GM12892 (cell line): ENCODE data around the gene GSG1L.

ENCODE experiments used
- DNase-seq: peaks from one replicate; pipeline ENCODE4 v3.0.0; 2011; ENCODE audit not compliant: insufficient read length
- FAIRE-seq: peaks from 2 replicates; lab custom pipeline; 2011; peaks lifted over from hg19 to GRCh38; lab: Jason Lieb, UNC
- POLR2A ChIP-seq: IDR thresholded peaks from 2 replicates; pipeline ENCODE4 v1.6.1; 2011; ENCODE audit warnings: low read depth, low read length, control low read depth
- POLR2AphosphoS5 ChIP-seq: IDR thresholded peaks from 2 replicates; pipeline ENCODE4 v1.6.1; 2011; ENCODE audit warnings: low read depth, low read length, control low read depth
- TAF1 ChIP-seq: IDR thresholded peaks from 2 replicates; pipeline ENCODE4 v1.6.1; 2011; ENCODE audit warnings: low read depth, mild to moderate bottlenecking, control low read depth, low read length, borderline replicate concordance

Gene GSG1L

GRCh38 chr16:28069971-28070794 is 6.7 kb upstream of the GSG1L start:
- FAIRE-seq = no peak
- no peak for DNase-seq
- TF ChIP-seq POLR2AphosphoS5 (no peak), TAF1 (no peak)

DNA sequence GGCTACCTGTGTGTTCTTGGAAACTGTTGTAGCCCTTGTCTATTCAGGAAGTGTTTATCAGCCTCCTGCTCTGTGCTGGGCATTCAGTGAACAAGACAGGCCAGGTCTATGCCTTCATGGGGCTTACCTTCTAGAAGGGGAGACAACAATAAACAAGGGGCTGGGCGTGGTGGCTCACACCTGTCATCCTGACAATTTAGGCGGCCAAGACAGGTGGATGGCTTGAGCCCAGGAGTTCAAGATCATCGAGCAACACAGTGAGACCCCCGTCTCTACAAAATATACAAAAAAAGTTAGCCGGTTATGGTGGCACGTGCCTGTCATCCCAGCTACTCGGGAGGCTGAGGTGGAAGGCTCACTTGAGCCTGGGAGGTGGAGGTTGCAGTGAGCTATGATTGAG is 5.5 kb upstream of the GSG1L start:
- FAIRE-seq (no peak), DNase-seq (no peak)
- TF ChIP-seq POLR2AphosphoS5 (no peak), TAF1 (no peak), POLR2A (no peak)

DNA sequence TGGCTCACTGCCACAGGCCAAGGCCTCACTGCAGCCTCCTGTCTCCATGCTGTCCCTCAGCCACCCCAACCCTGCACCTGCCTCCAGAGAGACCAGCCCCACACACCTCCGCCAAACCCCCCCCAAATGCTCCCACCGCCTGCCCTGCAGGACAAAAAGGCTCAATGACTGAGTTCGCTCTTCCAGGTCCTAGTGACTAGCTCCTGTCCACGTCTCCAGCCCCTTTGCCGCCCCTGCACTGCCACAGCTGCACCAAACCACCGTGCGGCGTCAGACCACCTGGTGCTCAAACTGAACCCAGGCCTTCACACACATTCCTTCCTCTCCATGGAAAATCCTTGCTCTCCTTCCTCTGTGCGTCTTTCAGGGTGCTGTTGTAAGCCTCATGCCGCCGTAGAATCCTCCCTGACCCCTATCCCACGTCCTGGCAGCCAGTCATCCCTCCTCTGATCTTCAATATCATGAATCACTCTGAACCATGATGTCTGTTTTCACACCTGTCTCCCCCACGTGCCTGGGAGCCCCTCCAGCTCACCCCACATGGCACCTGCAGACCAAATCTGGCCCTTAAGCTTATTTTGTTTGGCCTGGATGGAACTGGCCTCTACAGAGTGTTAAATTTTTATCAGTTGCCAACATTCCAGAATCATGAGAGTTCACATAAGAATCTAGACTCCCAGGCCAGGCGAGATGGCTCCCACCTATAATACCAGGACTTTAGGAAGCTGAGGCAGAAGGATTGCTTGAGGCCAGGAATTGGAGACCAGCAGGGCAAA is 4.3 kb upstream of the GSG1L start:
- TF ChIP-seq TAF1 (no peak), POLR2A (no peak), POLR2AphosphoS5 (no peak)
- no peak for DNase-seq
- no peak for FAIRE-seq

- FAIRE-seq = no peak
- TF ChIP-seq POLR2AphosphoS5 = no peak
- TF ChIP-seq TAF1 = no peak
- no peak for TF ChIP-seq POLR2A
Observed at GRCh38 chr16:28064706-28065249, 1.3 kb upstream of the GSG1L start.

DNA sequence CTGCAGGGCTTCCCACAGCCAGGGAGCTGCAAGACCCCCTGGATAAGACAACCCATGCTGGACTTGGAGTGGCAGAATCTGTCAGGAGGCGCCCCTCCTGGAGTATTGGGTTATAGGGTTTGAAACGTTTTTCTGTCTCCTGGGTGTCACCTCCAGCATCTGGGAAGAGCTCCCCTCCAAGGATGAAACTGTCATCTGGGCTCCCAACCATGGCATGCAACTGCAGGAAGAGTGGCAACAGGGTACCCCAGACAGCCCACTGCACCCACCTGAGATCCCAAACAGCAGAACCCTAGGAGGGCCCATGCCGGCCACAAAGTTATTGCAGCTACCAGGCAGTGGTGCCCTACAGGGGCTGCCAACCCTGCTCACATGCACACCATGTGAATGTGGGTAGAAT is 636 bp upstream of the GSG1L start:
- TF ChIP-seq POLR2A (no peak), POLR2AphosphoS5 (no peak), TAF1 (no peak)
- FAIRE-seq (no peak), DNase-seq (no peak)

More at GRCh38 chr16:28064706-28065249, 1.3 kb upstream of the GSG1L start:
- no peak for DNase-seq

- TF ChIP-seq TAF1 = no peak
- TF ChIP-seq POLR2AphosphoS5 = no peak
- TF ChIP-seq POLR2A = no peak
- FAIRE-seq (no peak), DNase-seq (no peak)
Observed at GRCh38 chr16:28062847-28063521, 530 bp downstream of the GSG1L start.

- FAIRE-seq = no peak
Observed at GRCh38 chr16:28062261-28062846, 1.2 kb downstream of the GSG1L start.

DNA sequence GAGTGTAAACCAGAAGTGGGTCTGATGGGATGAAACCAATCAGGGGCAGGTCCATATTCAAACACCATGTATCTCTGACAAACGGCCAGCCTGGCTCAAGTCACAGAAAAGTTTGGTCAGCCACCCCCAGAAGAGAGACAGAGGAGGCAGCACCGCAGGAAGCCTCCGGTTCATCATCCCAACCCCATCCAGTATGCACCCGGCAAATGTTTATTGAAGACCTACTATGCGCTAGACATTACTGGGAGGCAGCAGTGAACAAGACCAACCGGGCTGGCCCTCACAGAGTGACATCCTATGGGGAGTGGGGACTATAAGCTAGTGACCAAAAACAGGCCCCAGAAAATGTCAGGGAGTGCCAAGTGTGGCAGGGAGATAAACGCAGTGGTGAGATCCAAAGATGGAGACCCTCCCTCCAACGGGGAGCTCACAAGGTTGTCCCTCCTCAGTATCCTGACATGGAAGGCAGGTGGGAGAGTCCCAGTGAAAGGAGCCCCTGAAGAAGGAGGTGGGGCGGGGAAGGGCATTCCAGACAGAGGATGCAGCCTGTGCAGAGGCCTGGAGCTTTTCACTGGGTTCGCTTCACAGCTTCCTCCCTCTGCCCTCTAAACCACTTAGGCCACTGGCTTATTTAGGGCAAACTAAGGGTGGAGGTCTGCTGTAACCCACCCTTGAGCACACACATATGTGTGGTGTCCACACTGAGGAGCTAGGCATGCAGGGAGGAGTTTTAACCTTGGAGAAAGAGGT is 2.0 kb downstream of the GSG1L start:
- FAIRE-seq = no peak
- DNase-seq = no peak
- no peak for TF ChIP-seq TAF1
- no peak for TF ChIP-seq POLR2AphosphoS5
- TF ChIP-seq POLR2A = no peak

More at GRCh38 chr16:28062261-28062846, 1.2 kb downstream of the GSG1L start:
- no peak for TF ChIP-seq POLR2A
- no peak for TF ChIP-seq TAF1
- TF ChIP-seq POLR2AphosphoS5 = no peak
- no peak for DNase-seq

DNA sequence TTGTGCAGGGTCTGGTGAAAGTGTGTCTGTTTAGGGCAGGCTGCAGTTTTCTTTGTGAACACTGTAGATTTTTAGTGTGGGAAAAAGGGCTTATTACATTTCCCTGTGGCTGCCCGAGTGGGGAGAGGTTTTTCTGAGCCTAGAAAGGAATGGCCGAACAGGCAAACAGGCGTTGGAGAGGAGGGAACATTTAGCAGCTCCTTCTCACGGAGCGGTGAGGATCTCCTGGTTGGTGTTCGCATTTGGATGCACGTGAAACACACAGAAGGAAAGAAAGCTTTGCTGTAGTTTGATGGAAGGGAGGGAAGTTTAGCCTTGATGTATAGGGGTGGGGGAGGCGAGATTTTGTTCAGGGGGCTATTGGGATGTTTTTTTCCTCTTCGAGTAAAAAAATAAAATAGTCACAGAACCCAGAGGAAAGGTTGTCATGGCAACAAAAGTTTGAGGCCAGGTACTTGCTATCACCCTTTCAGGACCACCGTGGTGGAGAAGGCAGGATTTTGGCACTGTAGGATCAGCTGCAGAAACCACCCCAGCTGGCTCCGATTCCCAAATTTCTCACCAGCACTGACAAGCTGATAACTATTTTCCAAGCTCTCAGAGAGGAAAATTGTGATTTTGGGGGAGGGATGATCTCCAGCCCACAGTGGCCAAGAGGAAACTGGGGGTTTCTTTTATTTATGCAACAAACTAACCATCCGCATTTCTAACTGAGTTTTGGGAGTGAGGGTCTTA is 3.5 kb downstream of the GSG1L start:
- DNase-seq (no peak), FAIRE-seq (no peak)
- TF ChIP-seq POLR2A (no peak), POLR2AphosphoS5 (no peak), TAF1 (no peak)

GRCh38 chr16:28058839-28059589 is 4.5 kb downstream of the GSG1L start:
- DNase-seq (no peak), FAIRE-seq (no peak)
- TF ChIP-seq POLR2AphosphoS5 = no peak
- no peak for TF ChIP-seq POLR2A
- TF ChIP-seq TAF1 = no peak
